ENCODE measurements around the gene ENO2. TPM values are rescaled to one million over a fixed set of nuclear protein-coding genes. Genes with fewer than 3 reads are reported as not detected.

ENO2 gene
- total RNA-seq, 2 experiments from 2014 or later = 133 to 141 TPM

DNA sequence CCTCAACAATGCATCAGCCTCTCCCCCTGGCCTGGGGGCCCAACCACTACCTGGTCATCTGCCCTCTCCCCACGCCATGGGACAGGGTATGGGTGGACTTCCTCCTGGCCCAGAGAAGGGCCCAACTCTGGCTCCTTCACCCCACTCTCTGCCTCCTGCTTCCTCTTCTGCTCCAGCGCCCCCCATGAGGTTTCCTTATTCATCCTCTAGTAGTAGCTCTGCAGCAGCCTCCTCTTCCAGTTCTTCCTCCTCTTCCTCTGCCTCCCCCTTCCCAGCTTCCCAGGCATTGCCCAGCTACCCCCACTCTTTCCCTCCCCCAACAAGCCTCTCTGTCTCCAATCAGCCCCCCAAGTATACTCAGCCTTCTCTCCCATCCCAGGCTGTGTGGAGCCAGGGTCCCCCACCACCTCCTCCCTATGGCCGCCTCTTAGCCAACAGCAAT, 21.8 kb downstream of the ENO2 start:
- Mint-ChIP-seq H3K4me3 (peak overlapping the region; percentile 82), H3K36me3 (ENCODE audit: low read depth) (peaks cover 35% of the 10 kb centered on the region), H3K27me3 (ENCODE audit: low read depth) (no peaks in the 10 kb centered on the region), H3K4me1 (ENCODE audit: low read depth) (peaks cover 65% of the 10 kb centered on the region), H3K27ac (peak overlapping the region; percentile 97), H3K9me3 (ENCODE audit: insufficient read depth) (no peaks in the 10 kb centered on the region)
- no peak for ATAC-seq
- ChIA-PET CTCF (interaction anchor here (1.3 to 18.6 kb wide), 7 partner anchors 9 to 82 kb away, joined by 3 to 742 read pairs (median 37); partner anchors contain the start of genes ATN1, LPCAT3 and SPSB2), POLR2A (interaction anchor here (0.7 to 20.8 kb wide), 10 partner anchors 7 to 172 kb away, joined by 3 to 1099 read pairs (median 6); partner anchors contain the start of genes ATN1, C12orf57, PTPN6 and RNU7-1)
- DNase-seq = no peak

DNA sequence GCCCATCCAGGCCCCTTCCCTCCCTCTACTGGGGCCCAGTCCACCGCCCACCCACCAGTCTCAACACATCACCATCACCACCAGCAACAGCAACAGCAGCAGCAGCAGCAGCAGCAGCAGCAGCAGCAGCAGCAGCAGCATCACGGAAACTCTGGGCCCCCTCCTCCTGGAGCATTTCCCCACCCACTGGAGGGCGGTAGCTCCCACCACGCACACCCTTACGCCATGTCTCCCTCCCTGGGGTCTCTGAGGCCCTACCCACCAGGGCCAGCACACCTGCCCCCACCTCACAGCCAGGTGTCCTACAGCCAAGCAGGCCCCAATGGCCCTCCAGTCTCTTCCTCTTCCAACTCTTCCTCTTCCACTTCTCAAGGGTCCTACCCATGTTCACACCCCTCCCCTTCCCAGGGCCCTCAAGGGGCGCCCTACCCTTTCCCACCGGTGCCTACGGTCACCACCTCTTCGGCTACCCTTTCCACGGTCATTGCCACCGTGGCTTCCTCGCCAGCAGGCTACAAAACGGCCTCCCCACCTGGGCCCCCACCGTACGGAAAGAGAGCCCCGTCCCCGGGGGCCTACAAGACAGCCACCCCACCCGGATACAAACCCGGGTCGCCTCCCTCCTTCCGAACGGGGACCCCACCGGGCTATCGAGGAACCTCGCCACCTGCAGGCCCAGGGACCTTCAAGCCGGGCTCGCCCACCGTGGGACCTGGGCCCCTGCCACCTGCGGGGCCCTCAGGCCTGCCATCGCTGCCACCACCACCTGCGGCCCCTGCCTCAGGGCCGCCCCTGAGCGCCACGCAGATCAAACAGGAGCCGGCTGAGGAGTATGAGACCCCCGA, 22.5 kb downstream of the ENO2 start:
- ChIA-PET POLR2A (interaction anchor here (0.7 to 20.8 kb wide), 19 partner anchors 7 to 171 kb away, joined by 3 to 1099 read pairs (median 5); partner anchors contain the start of genes ATN1, C12orf57, ENO2 and LRRC23), CTCF (interaction anchor here (0.8 to 18.6 kb wide), 15 partner anchors 10 to 176 kb away, joined by 3 to 742 read pairs (median 9); partner anchors contain the start of genes ATN1, C1RL, LPCAT3 and LRRC23)
- peaks cover 35% of the 10 kb centered on the region for H3K36me3 Mint-ChIP-seq (ENCODE audit: low read depth)
- peak overlapping the region; percentile 97 for H3K27ac Mint-ChIP-seq
- peak overlapping the region; percentile 82 for H3K4me3 Mint-ChIP-seq
- no peaks in the 10 kb centered on the region for H3K27me3 Mint-ChIP-seq (ENCODE audit: low read depth)
- DNase-seq (peak; percentile 78), ATAC-seq (peak; percentile 38)
- no peaks in the 10 kb centered on the region for H3K9me3 Mint-ChIP-seq (ENCODE audit: insufficient read depth)
- H3K4me1 Mint-ChIP-seq (ENCODE audit: low read depth) = peaks cover 63% of the 10 kb centered on the region

DNA sequence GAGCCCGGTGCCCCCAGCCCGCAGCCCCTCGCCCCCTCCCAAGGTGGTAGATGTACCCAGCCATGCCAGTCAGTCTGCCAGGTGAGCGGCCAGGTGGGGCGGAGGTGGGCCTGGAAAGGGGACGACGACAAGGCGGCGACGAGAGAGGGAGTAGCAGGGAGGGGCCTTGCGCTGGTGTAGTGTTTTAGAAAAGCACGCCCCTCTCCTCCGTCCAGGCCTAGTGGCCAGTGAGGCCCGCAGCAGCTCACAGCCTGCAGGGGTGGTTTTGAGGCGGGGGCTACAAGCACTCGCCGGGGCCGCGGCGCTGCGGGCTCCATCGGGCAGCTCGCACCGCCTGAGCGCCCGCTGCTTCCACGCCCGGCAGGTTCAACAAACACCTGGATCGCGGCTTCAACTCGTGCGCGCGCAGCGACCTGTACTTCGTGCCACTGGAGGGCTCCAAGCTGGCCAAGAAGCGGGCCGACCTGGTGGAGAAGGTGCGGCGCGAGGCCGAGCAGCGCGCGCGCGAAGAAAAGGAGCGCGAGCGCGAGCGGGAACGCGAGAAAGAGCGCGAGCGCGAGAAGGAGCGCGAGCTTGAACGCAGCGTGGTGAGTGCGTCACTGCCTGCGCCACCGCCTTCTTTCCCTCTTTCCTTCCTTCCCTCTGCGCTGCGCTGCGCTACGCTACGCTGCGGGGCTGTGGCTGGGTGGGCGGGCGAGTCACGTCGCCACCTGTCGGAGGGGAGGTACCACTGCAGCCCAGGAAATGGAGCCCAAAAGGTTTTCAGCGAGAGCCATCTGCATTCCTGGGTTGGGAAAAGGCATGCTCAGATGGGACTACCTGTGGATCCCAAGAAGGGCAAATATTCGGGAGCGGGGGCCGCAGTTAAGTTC, 23.3 kb downstream of the ENO2 start:
- CTCF ChIA-PET = interaction anchor here (0.8 to 18.6 kb wide), 19 partner anchors 9 to 384 kb away, joined by 3 to 742 read pairs (median 6); partner anchors contain the start of genes ATN1, C1RL, CDCA3 and LPCAT3
- Mint-ChIP-seq H3K9me3 (ENCODE audit: insufficient read depth) (no peaks in the 10 kb centered on the region), H3K4me1 (ENCODE audit: low read depth) (peaks cover 62% of the 10 kb centered on the region)

DNA sequence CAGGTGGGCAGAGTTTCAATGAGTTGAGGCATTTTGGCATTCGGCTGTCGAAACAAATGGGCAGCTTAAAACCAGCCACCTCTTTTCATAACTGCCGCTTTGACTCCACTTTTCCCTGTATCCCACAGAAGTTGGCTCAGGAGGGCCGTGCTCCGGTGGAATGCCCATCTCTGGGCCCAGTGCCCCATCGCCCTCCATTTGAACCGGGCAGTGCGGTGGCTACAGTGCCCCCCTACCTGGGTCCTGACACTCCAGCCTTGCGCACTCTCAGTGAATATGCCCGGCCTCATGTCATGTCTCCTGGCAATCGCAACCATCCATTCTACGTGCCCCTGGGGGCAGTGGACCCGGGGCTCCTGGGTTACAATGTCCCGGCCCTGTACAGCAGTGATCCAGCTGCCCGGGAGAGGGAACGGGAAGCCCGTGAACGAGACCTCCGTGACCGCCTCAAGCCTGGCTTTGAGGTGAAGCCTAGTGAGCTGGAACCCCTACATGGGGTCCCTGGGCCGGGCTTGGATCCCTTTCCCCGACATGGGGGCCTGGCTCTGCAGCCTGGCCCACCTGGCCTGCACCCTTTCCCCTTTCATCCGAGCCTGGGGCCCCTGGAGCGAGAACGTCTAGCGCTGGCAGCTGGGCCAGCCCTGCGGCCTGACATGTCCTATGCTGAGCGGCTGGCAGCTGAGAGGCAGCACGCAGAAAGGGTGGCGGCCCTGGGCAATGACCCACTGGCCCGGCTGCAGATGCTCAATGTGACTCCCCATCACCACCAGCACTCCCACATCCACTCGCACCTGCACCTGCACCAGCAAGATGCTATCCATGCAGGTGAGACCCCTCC, 24.2 kb downstream of the ENO2 start:
- Mint-ChIP-seq H3K9me3 (ENCODE audit: insufficient read depth) (no peaks in the 10 kb centered on the region), H3K27ac (peak overlapping the region; percentile 97), H3K4me1 (ENCODE audit: low read depth) (peaks cover 63% of the 10 kb centered on the region), H3K36me3 (ENCODE audit: low read depth) (peaks cover 34% of the 10 kb centered on the region), H3K4me3 (peak overlapping the region; percentile 82), H3K27me3 (ENCODE audit: low read depth) (peaks cover under 1% of the 10 kb centered on the region)
- POLR2A ChIA-PET = interaction anchor here (0.6 to 20.8 kb wide), 20 partner anchors 8 to 1033 kb away, joined by 3 to 1099 read pairs (median 5); partner anchors contain the start of genes ATN1, C1RL, ENO2 and LRRC23
- DNase-seq = no peak
- ATAC-seq = no peak
- CTCF ChIA-PET = interaction anchor here (1.0 to 18.6 kb wide), 17 partner anchors 9 to 385 kb away, joined by 3 to 742 read pairs (median 7); partner anchors contain the start of genes ATN1, C1RL, CDCA3 and LPCAT3

More for the DNA sequence above, 23.3 kb downstream of the ENO2 start:
- Mint-ChIP-seq H3K27me3 (ENCODE audit: low read depth) (no peaks in the 10 kb centered on the region), H3K4me3 (peak overlapping the region; percentile 82), H3K36me3 (ENCODE audit: low read depth) (peaks cover 37% of the 10 kb centered on the region), H3K27ac (peak overlapping the region; percentile 97)
- DNase-seq (peak; percentile 96), ATAC-seq (peak; percentile 93)
- POLR2A ChIA-PET = interaction anchor here (0.6 to 20.8 kb wide), 20 partner anchors 9 to 171 kb away, joined by 3 to 1099 read pairs (median 4); partner anchors contain the start of genes ATN1, C1RL, ENO2 and LRRC23

DNA sequence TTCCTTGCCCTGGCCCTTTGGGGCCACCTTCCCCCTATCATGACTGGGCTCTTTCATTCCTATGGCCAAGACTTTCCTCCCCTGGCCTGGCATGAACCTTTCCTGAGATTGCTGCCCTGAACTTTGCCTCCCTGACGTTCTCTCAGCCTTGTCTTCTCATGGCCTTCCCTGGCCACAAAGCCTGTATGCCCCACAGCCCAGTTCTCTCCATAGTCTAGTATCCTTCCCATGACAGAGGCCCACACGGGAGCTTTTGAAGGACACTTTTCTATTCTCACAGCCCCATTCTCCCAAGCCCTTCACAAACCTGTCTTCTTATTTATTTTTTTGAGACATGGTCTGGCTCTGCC, 24.8 kb downstream of the ENO2 start:
- H3K27ac Mint-ChIP-seq = peak overlapping the region; percentile 97
- H3K4me1 Mint-ChIP-seq (ENCODE audit: low read depth) = peaks cover 63% of the 10 kb centered on the region
- peaks cover 31% of the 10 kb centered on the region for H3K36me3 Mint-ChIP-seq (ENCODE audit: low read depth)
- H3K27me3 Mint-ChIP-seq (ENCODE audit: low read depth) = peaks cover 2% of the 10 kb centered on the region
- peak overlapping the region; percentile 29 for H3K4me3 Mint-ChIP-seq
- no peak for ATAC-seq
- no peaks in the 10 kb centered on the region for H3K9me3 Mint-ChIP-seq (ENCODE audit: insufficient read depth)
- POLR2A ChIA-PET = interaction anchor here (1.0 to 20.8 kb wide), 5 partner anchors 12 to 88 kb away, joined by 3 to 1099 read pairs (median 6); partner anchors contain the start of genes ATN1, CDCA3, PTPN6 and USP5
- DNase-seq = no peak
- CTCF ChIA-PET = interaction anchor here (0.8 to 18.6 kb wide), 7 partner anchors 8 to 169 kb away, joined by 3 to 742 read pairs (median 37); partner anchors contain the start of genes ATN1, C1RL, SPSB2 and TPI1

DNA sequence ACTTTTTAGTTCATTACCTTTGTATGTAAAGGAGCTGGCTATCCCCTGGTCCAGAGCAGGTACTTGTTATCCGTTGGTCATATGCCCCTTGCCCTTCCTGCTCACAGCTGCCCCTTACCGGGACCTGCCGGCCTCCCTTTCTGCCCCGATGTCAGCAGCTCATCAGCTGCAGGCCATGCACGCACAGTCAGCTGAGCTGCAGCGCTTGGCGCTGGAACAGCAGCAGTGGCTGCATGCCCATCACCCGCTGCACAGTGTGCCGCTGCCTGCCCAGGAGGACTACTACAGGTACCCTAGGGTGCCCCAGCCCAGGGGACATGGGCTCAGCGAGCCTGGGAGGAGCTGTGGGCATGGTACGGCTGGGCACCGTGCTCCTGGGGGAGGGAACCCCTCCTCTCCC, 26.9 kb downstream of the ENO2 start:
- Mint-ChIP-seq H3K9me3 (ENCODE audit: insufficient read depth) (no peaks in the 10 kb centered on the region), H3K4me3 (no peak overlapping the region), H3K27me3 (ENCODE audit: low read depth) (peaks cover 2% of the 10 kb centered on the region), H3K27ac (peak overlapping the region; percentile 43), H3K4me1 (ENCODE audit: low read depth) (peaks cover 64% of the 10 kb centered on the region), H3K36me3 (ENCODE audit: low read depth) (peaks cover 25% of the 10 kb centered on the region)
- CTCF ChIA-PET = interaction anchor here (1.1 to 18.6 kb wide), 3 partner anchors 14 to 27 kb away, joined by 3 to 742 read pairs (median 106); partner anchors contain the start of gene ATN1
- no peak for DNase-seq
- ATAC-seq = no peak
- POLR2A ChIA-PET = interaction anchor here (1.2 to 20.8 kb wide), 3 partner anchors 12 to 68 kb away, joined by 3 to 1099 read pairs (median 5); partner anchors contain the start of genes PTPN6 and SPSB2

DNA sequence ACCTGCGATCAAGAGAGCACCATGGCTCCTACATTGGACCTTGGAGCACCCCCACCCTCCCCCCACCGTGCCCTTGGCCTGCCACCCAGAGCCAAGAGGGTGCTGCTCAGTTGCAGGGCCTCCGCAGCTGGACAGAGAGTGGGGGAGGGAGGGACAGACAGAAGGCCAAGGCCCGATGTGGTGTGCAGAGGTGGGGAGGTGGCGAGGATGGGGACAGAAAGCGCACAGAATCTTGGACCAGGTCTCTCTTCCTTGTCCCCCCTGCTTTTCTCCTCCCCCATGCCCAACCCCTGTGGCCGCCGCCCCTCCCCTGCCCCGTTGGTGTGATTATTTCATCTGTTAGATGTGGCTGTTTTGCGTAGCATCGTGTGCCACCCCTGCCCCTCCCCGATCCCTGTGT, 27.4 kb downstream of the ENO2 start:
- H3K4me3 Mint-ChIP-seq = no peak overlapping the region
- peaks cover 64% of the 10 kb centered on the region for H3K4me1 Mint-ChIP-seq (ENCODE audit: low read depth)
- no peak for ATAC-seq
- DNase-seq = no peak
- H3K9me3 Mint-ChIP-seq (ENCODE audit: insufficient read depth) = no peaks in the 10 kb centered on the region
- peaks cover 21% of the 10 kb centered on the region for H3K36me3 Mint-ChIP-seq (ENCODE audit: low read depth)
- peaks cover 2% of the 10 kb centered on the region for H3K27me3 Mint-ChIP-seq (ENCODE audit: low read depth)
- CTCF ChIA-PET = interaction anchor here (1.1 to 18.6 kb wide), 3 partner anchors 14 to 26 kb away, joined by 3 to 742 read pairs (median 106); partner anchors contain the start of gene ATN1
- POLR2A ChIA-PET = interaction anchor here (1.2 to 20.8 kb wide), 3 partner anchors 13 to 69 kb away, joined by 3 to 1099 read pairs (median 5); partner anchors contain the start of genes PTPN6 and SPSB2
- no peak overlapping the region for H3K27ac Mint-ChIP-seq

DNA sequence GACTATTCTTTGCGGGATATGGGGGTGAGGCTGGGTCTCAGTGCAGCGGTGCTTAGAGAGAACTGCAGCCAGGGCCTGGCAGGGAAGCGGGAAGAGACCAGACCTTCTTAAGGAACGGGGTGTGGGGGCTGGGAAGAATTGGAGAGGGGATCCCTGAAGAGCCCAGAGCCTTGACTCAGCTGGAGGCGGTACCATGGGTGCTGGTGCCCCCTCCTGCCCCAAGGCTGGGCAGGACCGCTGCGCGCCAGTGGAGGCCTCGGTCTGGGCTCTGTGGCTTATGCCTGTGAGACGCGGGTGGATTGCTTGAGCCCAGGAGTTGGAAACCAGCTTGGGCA, 27.9 kb downstream of the ENO2 start:
- POLR2A ChIA-PET = interaction anchor here (0.7 to 20.8 kb wide), 5 partner anchors 8 to 102 kb away, joined by 3 to 1099 read pairs (median 48); partner anchors contain the start of genes ATN1, GNB3, PTPN6 and SPSB2
- ATAC-seq = no peak
- CTCF ChIA-PET = interaction anchor here (1.8 to 18.6 kb wide), 4 partner anchors 9 to 168 kb away, joined by 10 to 742 read pairs (median 66); partner anchors contain the start of genes C1RL and SPSB2
- Mint-ChIP-seq H3K4me1 (ENCODE audit: low read depth) (peaks cover 66% of the 10 kb centered on the region), H3K4me3 (peak overlapping the region; percentile 5), H3K36me3 (ENCODE audit: low read depth) (peaks cover 20% of the 10 kb centered on the region), H3K27me3 (ENCODE audit: low read depth) (peaks cover 2% of the 10 kb centered on the region), H3K27ac (peak overlapping the region; percentile 97), H3K9me3 (ENCODE audit: insufficient read depth) (no peaks in the 10 kb centered on the region)
- DNase-seq = no peak

DNA sequence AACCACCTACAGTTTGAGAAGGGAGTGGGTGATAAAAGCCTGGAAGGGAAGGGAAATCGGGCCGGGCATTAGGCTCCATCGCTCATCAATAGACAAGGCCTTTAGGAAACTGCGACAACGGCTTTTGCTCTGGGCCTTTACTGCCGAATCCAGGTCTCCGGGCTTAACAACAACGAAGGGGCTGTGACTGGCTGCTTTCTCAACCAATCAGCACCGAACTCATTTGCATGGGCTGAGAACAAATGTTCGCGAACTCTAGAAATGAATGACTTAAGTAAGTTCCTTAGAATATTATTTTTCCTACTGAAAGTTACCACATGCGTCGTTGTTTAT, 29.0 kb downstream of the ENO2 start:
- H3K27me3 Mint-ChIP-seq (ENCODE audit: low read depth) = peaks cover 2% of the 10 kb centered on the region
- ATAC-seq (peak; percentile 42), DNase-seq (peak; percentile 90)
- H3K9me3 Mint-ChIP-seq (ENCODE audit: insufficient read depth) = no peaks in the 10 kb centered on the region
- CTCF ChIA-PET = interaction anchor here (0.7 to 18.6 kb wide), 24 partner anchors 9 to 245 kb away, joined by 3 to 742 read pairs (median 5); partner anchors contain the start of genes C1R, C1RL, ENO2 and LPCAT3
- H3K36me3 Mint-ChIP-seq (ENCODE audit: low read depth) = peaks cover 17% of the 10 kb centered on the region
- peak overlapping the region; percentile 88 for H3K4me3 Mint-ChIP-seq
- H3K4me1 Mint-ChIP-seq (ENCODE audit: low read depth) = peaks cover 69% of the 10 kb centered on the region
- POLR2A ChIA-PET = interaction anchor here (0.6 to 20.8 kb wide), 59 partner anchors 9 to 1123 kb away, joined by 3 to 1099 read pairs (median 5); partner anchors contain the start of genes ATN1, C1RL, C3AR1 and CDCA3
- H3K27ac Mint-ChIP-seq = peak overlapping the region; percentile 97
